Uterus (tissue), 4 donors: Measurements from ENCODE around the gene BAZ2A. TPM values are rescaled to one million over a fixed set of nuclear protein-coding genes. Genes with fewer than 3 reads are reported as not detected.

Source experiments
- DNase-seq, 2 donors: peaks; one replicate each; pipeline ENCODE4 v3.0.0-alpha.2; 2019 to 2020
- H3K27ac ChIP-seq, 2 donors: fragments of 200-600 bp; sonication (generic); 1 replicate in 1 of 2; 2 replicates in 1 of 2; pipeline ENCODE4 v1.5.1; 2016 to 2018
- H3K27me3 ChIP-seq, 2 donors: fragments of 200-600 bp; sonication (generic); one replicate each; pipeline ENCODE4 v1.5.1; 2018 to 2019; ENCODE audit warnings: control low read depth in 1 of 2
- H3K36me3 ChIP-seq, 2 donors: fragments of 200-600 bp; sonication (generic); one replicate each; pipeline ENCODE4 v1.5.1; 2019; ENCODE audit warnings: control low read depth in 1 of 2
- H3K4me1 ChIP-seq, 2 donors: fragments of 200-600 bp; sonication (generic); one replicate each; pipeline ENCODE4 v1.5.1; 2018 to 2019; ENCODE audit warnings: control low read depth in 1 of 2
- H3K4me3 ChIP-seq, 2 donors: fragments of 200-600 bp; sonication (generic); 1 replicate in 1 of 2; 2 replicates in 1 of 2; pipeline ENCODE4 v1.5.1; 2018 to 2019; ENCODE audit warnings: mild to moderate bottlenecking in 1 of 2
- H3K9me3 ChIP-seq, 2 donors: fragments of 200-600 bp; sonication (generic); one replicate each; pipeline ENCODE4 v1.5.1; 2019; ENCODE audit warnings: control low read depth in 1 of 2
- POLR2A ChIP-seq, 2 donors: fragments of 450-650 bp; IDR thresholded peaks; one replicate each; pipeline ENCODE4 v1.6.1; 2016; ENCODE audit warnings: antibody characterized with exemption in 2 of 2, mild to moderate bottlenecking in 1 of 2, moderate library complexity in 1 of 2
- intact Hi-C: fragments of 100-400 bp; cut with DNase I; formaldehyde crosslinking; loops from one replicate; pipeline ENCODE4 v1.15.1; 2023; ENCODE audit warnings: low total_unique reads
- total RNA-seq, 4 donors: library from RNA; depleted of rRNA in 3 of 4; stranded (reverse); fragments of >200 nt in 3 of 4; gene quantifications; one replicate each; pipeline versions ENCODE4 v1.1.0 to v1.2.4, GENCODE V29; 2014 to 2023
- TF ChIP-seq, protein P1 (sequence below), 4 experiments: fragments of 200-600 bp in 2 of 4; fragments of 450-650 bp in 2 of 4; sonication (generic) in 2 of 4; IDR thresholded peaks; one replicate each; pipeline ENCODE4 v1.5.1; 2016 to 2019; ENCODE audit warnings: antibody characterized with exemption in 4 of 4, mild to moderate bottlenecking in 2 of 4, moderate library complexity in 1 of 4
- donor health status: DM: yes; HTN: yes; CAD: no.

The BAZ2A gene
- 100 to 1,000 TPM in 1 of 4 donors, 10 to 100 TPM in 3; 25.1 to 136 (median 28.9) TPM for total RNA-seq

DNA sequence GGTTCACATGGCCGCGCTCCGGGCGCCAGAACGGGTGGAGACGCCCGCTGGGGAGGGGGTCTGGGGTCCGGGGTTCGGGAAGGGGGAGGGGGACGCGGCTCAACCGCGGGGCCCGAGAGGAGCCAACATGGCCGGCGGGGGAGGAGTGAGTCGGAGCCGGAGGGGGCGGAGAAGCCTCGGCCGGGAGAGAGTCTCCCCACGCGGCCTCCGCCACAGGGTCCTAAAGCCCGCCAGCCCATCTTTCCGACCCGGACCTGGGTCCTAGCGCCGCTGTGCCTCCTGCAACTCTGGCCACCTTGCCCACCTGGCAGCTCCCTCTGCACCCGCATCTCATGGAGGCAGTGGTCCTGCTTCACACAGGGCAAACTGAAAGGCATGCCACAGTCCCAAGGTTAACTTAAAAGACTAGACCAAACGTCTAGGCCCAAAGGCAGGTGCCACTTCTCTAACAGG, at the start of gene BAZ2A:
Gene BAZ2A, minus strand, starts transcription at position 147 of the 453 bp plus-strand sequence. CDS start 12,796 bp downstream, outside the sequence.
- Histone ChIP-seq H3K9me3 (no peaks in the 10 kb centered on the region), H3K27me3 (no peaks in the 10 kb centered on the region), H3K36me3 (no peaks in the 10 kb centered on the region), H3K4me3 (peak within 1 kb of the TSS; percentile 87 to 89), H3K4me1 (peaks cover 21 to 30% of the 10 kb centered on the region in 2 donors), H3K27ac (peak within 1 kb of the TSS; percentile 94 to 100)
- intact Hi-C loops = loop anchor here (10.0 kb wide), 1 partner anchor 95 kb away; the partner anchor contains the start of gene NACA
- TF ChIP-seq, protein P1, sequence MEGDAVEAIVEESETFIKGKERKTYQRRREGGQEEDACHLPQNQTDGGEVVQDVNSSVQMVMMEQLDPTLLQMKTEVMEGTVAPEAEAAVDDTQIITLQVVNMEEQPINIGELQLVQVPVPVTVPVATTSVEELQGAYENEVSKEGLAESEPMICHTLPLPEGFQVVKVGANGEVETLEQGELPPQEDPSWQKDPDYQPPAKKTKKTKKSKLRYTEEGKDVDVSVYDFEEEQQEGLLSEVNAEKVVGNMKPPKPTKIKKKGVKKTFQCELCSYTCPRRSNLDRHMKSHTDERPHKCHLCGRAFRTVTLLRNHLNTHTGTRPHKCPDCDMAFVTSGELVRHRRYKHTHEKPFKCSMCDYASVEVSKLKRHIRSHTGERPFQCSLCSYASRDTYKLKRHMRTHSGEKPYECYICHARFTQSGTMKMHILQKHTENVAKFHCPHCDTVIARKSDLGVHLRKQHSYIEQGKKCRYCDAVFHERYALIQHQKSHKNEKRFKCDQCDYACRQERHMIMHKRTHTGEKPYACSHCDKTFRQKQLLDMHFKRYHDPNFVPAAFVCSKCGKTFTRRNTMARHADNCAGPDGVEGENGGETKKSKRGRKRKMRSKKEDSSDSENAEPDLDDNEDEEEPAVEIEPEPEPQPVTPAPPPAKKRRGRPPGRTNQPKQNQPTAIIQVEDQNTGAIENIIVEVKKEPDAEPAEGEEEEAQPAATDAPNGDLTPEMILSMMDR (IDR thresholded peaks at IDR 0.05) = peak in 2 of 4 experiments; percentile 5 to 14
- peak; percentile 20 to 34 for TF ChIP-seq POLR2A (IDR thresholded peaks at IDR 0.05)
- peak; percentile 83 to 84 for DNase-seq

DNA sequence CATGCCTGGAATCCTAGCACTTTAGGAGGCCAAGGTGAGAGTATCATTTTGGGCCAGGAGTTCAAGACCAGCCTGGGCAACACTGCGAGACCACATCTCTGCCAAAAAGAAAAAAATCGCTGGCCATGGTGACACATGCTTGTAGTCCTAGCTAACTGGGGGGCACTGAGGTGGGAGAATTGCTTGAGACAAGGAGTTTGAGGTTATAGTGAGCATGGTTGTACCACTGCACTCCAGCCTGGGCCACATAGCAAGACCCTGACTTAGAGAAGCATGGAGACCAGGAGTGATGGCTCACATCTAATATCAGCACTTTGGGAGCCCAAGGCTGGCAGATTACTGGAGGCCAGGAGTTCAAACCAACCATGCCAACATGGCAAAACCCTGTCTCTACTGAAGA, 48.7 kb upstream of the BAZ2A start:
- H3K9me3 ChIP-seq = no peaks in the 10 kb centered on the region
- H3K4me3 ChIP-seq = no peak overlapping the region
- H3K4me1 ChIP-seq = peaks cover 0 to 8% of the 10 kb centered on the region in 2 donors
- no peak for TF ChIP-seq POLR2A (IDR thresholded peaks at IDR 0.05)
- TF ChIP-seq, protein P1 (IDR thresholded peaks at IDR 0.05) = no peak
- intact Hi-C loops = no loop called here
- H3K27ac ChIP-seq = no peak overlapping the region
- no peak for DNase-seq
- H3K27me3 ChIP-seq = no peaks in the 10 kb centered on the region
- H3K36me3 ChIP-seq = no peaks in the 10 kb centered on the region

DNA sequence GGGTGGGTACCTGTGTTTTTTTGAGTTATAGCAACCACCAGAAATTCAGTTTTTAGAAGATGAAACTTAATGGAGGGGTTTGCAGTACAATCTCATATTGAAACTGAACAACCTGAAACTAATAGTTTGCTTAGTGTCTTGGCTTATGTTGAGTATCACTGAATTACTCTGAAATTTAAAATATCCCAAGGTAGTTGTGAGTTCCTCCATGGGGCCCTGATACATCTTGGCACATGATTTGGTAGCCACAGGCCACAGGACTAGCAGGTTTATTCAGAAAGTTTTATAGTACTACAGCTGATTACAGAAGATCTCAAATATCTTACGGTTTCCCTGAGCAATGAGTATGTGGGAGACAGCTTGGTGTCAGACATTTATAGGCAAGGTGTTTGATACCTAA, 47.6 kb upstream of the BAZ2A start:
- intact Hi-C loops = no loop called here
- peaks cover 0 to 8% of the 10 kb centered on the region in 2 donors for H3K4me1 ChIP-seq

DNA sequence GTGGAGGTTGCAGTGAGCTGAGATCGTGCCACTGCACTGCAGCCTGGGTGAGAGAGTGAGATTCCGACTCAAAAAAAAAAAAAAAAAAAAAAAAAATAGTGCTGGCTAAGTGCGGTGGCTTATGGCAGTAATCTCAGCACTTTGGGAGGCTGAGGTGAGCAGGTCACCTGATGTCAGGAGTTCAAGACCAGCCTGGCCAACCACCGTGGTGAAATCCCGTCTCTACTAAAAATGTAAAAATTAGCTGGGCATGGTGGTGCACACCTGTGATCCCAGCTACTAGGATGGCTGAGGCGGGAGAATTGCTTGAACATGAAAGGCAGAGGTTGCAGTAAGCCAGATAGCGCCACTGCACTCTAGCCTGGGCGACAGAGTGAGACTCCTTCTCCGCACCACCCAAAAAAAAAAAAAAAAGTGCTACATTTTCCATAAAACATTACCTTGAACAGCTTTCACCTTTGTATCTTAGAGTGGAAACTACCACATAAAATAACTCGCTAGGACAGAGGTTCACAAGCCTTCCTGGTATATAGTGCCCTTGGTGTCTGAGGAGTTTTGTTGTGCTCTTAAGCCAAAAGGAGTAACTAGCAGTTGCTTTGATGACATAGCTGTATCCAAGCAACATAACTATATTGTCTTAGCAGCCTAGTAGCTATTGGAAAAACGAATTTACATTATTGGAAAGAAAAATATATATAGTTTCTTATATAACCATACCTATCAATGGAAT, 46.9 kb upstream of the BAZ2A start:
- no peak overlapping the region for H3K4me3 ChIP-seq
- intact Hi-C loops = no loop called here
- H3K27ac ChIP-seq = no peak overlapping the region
- H3K36me3 ChIP-seq = no peaks in the 10 kb centered on the region
- H3K4me1 ChIP-seq = peaks cover 0 to 8% of the 10 kb centered on the region in 2 donors
- DNase-seq = no peak
- no peaks in the 10 kb centered on the region for H3K9me3 ChIP-seq
- H3K27me3 ChIP-seq = no peaks in the 10 kb centered on the region
- no peak for TF ChIP-seq POLR2A (IDR thresholded peaks at IDR 0.05)
- TF ChIP-seq, protein P1 (IDR thresholded peaks at IDR 0.05) = no peak

More for the DNA sequence above, 47.6 kb upstream of the BAZ2A start:
- TF ChIP-seq, protein P1 (IDR thresholded peaks at IDR 0.05) = no peak
- TF ChIP-seq POLR2A (IDR thresholded peaks at IDR 0.05) = no peak
- Histone ChIP-seq H3K27ac (no peak overlapping the region), H3K27me3 (no peaks in the 10 kb centered on the region), H3K36me3 (no peaks in the 10 kb centered on the region), H3K9me3 (no peaks in the 10 kb centered on the region), H3K4me3 (no peak overlapping the region)
- no peak for DNase-seq

DNA sequence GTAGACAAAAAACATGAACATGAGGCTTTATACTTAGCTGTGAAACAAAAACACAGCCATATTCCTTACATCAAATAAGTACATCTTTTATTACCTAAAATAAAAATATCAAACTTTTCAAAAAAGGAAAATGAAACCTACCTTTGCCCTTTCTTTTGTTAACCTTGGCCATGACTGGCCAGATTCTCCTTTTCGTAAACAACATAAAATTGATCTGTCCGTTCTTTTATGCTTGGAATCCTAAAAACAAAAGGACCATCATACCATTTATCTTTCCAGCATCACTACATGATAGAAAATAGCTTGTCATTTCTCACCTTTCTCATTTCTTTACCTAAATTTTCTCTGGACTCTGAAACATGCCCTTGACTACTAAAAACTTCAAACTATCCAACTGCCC, 41.5 kb upstream of the BAZ2A start:
- Histone ChIP-seq H3K9me3 (no peaks in the 10 kb centered on the region), H3K4me3 (no peak overlapping the region), H3K36me3 (no peaks in the 10 kb centered on the region), H3K27ac (no peak overlapping the region), H3K4me1 (no peaks in the 10 kb centered on the region), H3K27me3 (no peaks in the 10 kb centered on the region)
- DNase-seq = no peak
- TF ChIP-seq, protein P1 (IDR thresholded peaks at IDR 0.05) = no peak
- no peak for TF ChIP-seq POLR2A (IDR thresholded peaks at IDR 0.05)
- intact Hi-C loops = no loop called here
